ENCODE measurements around the gene PHF23.

PHF23 gene

GRCh38 chr17:7239091-7240027 is at the start of gene PHF23:
Gene PHF23 (minus strand): TSS chr17:7239457. CDS start chr17:7239279, 178 bp downstream.
- DNase-seq (ENCODE audit: low spot score) = peak; percentile 98

GRCh38 chr17:7285679-7286078 is 46.4 kb upstream of the PHF23 start:
- DNase-seq (ENCODE audit: low spot score) = no peak

GRCh38 chr17:7284911-7285310 is 45.7 kb upstream of the PHF23 start:
- no peak for DNase-seq (ENCODE audit: low spot score)

GRCh38 chr17:7283471-7284216 is 44.4 kb upstream of the PHF23 start:
- no peak for DNase-seq (ENCODE audit: low spot score)

- DNase-seq (ENCODE audit: low spot score) = no peak
These were observed 43.6 kb upstream of the PHF23 start for GRCh38 chr17:7282752-7283321.

GRCh38 chr17:7281953-7282751 is 42.9 kb upstream of the PHF23 start:
- DNase-seq (ENCODE audit: low spot score) = no peak

- peak; percentile 97 for DNase-seq (ENCODE audit: low spot score)
These were observed 42.1 kb upstream of the PHF23 start, which contains the start of gene SLC2A4 for GRCh38 chr17:7281074-7281952. Gene SLC2A4 (plus strand): TSS chr17:7281718. CDS start chr17:7281935, 217 bp downstream.

- DNase-seq (ENCODE audit: low spot score) = no peak
These were observed 41.3 kb upstream of the PHF23 start for GRCh38 chr17:7280519-7281073.

- no peak for DNase-seq (ENCODE audit: low spot score)
These were observed 40.2 kb upstream of the PHF23 start for GRCh38 chr17:7279448-7279847.

- no peak for DNase-seq (ENCODE audit: low spot score)
These were observed 27.5 kb upstream of the PHF23 start for GRCh38 chr17:7266784-7267183.

- DNase-seq (ENCODE audit: low spot score) = no peak
These were observed 24.5 kb upstream of the PHF23 start for GRCh38 chr17:7263801-7264078.

- peak; percentile 82 for DNase-seq (ENCODE audit: low spot score)
These were observed 23.9 kb upstream of the PHF23 start for GRCh38 chr17:7262935-7263800.

GRCh38 chr17:7262192-7262934 is 23.1 kb upstream of the PHF23 start, which contains the start of gene CLDN7:
Gene CLDN7 (minus strand): TSS chr17:7262478. CDS start chr17:7262043, 435 bp downstream.
- DNase-seq (ENCODE audit: low spot score) = peak; percentile 87

- no peak for DNase-seq (ENCODE audit: low spot score)
These were observed 22.3 kb upstream of the PHF23 start for GRCh38 chr17:7261379-7262191.

GRCh38 chr17:7260651-7261378 is 21.6 kb upstream of the PHF23 start:
- peak; percentile 66 for DNase-seq (ENCODE audit: low spot score)

- DNase-seq (ENCODE audit: low spot score) = no peak
These were observed 20.9 kb upstream of the PHF23 start for GRCh38 chr17:7260151-7260550.

- DNase-seq (ENCODE audit: low spot score) = no peak
These were observed 20.3 kb upstream of the PHF23 start for GRCh38 chr17:7259555-7259889.
